RWPE2 (cell line): ENCODE data around the gene KRT3.
"Not testable (repeated sequence)": the region's sequence is repeated elsewhere in the genome, so short reads cannot be mapped to it uniquely, and the experiment has no call there.

Source experiments
- ATAC-seq: fragments of 200-7000 bp; cut with Tn5 transposase; 3 replicates; pipeline ENCODE4 v1.9.1; 2021; ENCODE audit warnings: low read depth
- DNase-seq: peaks from one replicate; pipeline ENCODE4 v3.0.0-alpha.2; 2020; ENCODE audit warnings: low spot score
- H3K27ac ChIP-seq: fragments of 450-650 bp; 2 replicates; pipeline ENCODE4 v1.5.1; 2017; ENCODE audit warnings: mild to moderate bottlenecking; ENCODE audit not compliant: poor library complexity, severe bottlenecking
- H3K27me3 ChIP-seq: fragments of 250-450 bp; sonication (Bioruptor Pico); 2 replicates; pipeline ENCODE4 v1.5.1; 2021; ENCODE audit warnings: mild to moderate bottlenecking, moderate library complexity; ENCODE audit not compliant: insufficient read depth, poor library complexity, severe bottlenecking
- H3K36me3 ChIP-seq: fragments of 250-450 bp; sonication (Bioruptor Pico); 2 replicates; pipeline ENCODE4 v1.5.1; 2020; ENCODE audit warnings: low read depth, mild to moderate bottlenecking, moderate library complexity
- H3K4me1 ChIP-seq: fragments of 250-450 bp; sonication (Bioruptor Pico); 2 replicates; pipeline ENCODE4 v1.5.1; 2021; ENCODE audit warnings: mild to moderate bottlenecking, moderate library complexity; ENCODE audit not compliant: insufficient read depth, poor library complexity, severe bottlenecking
- H3K4me3 ChIP-seq: fragments of 250-450 bp; sonication (Bioruptor Pico); 2 replicates; pipeline ENCODE4 v1.5.1; 2021; ENCODE audit warnings: mild to moderate bottlenecking, moderate library complexity; ENCODE audit not compliant: severe bottlenecking
- H3K9me3 ChIP-seq: fragments of 250-450 bp; sonication (Bioruptor Pico); 2 replicates; pipeline ENCODE4 v1.5.1; 2021; ENCODE audit warnings: mild to moderate bottlenecking, moderate library complexity; ENCODE audit not compliant: severe bottlenecking
- TF ChIP-seq, protein P1 (sequence below): fragments of 450-650 bp; IDR thresholded peaks from one replicate; pipeline ENCODE4 v1.5.1; 2017; ENCODE audit warnings: mild to moderate bottlenecking, moderate library complexity; ENCODE audit not compliant: poor library complexity, severe bottlenecking

Gene KRT3

DNA sequence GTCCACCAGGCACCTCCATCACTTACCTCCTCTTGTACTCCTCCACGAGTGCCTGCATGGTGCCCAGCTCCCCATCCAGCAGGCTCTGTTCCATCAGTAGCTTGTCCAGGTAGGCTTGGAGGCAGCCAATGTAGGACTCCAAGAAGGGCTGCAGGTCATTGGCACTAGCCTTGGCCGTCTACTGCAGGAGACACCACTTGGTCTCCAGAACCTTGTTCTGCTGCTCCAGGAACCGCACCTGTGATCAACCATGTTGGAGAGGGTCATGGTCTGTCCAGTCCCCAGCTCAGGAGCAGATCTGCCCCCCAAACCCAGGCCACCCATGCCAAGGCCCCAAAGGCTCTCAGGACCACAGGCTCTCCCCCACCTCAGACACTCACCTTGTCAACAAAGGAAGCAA lies 42.6 kb downstream of the KRT3 start:
- TF ChIP-seq, protein P1, sequence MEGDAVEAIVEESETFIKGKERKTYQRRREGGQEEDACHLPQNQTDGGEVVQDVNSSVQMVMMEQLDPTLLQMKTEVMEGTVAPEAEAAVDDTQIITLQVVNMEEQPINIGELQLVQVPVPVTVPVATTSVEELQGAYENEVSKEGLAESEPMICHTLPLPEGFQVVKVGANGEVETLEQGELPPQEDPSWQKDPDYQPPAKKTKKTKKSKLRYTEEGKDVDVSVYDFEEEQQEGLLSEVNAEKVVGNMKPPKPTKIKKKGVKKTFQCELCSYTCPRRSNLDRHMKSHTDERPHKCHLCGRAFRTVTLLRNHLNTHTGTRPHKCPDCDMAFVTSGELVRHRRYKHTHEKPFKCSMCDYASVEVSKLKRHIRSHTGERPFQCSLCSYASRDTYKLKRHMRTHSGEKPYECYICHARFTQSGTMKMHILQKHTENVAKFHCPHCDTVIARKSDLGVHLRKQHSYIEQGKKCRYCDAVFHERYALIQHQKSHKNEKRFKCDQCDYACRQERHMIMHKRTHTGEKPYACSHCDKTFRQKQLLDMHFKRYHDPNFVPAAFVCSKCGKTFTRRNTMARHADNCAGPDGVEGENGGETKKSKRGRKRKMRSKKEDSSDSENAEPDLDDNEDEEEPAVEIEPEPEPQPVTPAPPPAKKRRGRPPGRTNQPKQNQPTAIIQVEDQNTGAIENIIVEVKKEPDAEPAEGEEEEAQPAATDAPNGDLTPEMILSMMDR = no peak
- no peaks in the 10 kb centered on the region for H3K9me3 ChIP-seq
- H3K36me3 ChIP-seq = no peaks in the 10 kb centered on the region
- ATAC-seq (no peak), DNase-seq (no peak)
- H3K27ac ChIP-seq = no peak overlapping the region
- H3K4me1 ChIP-seq = no peaks in the 10 kb centered on the region
- H3K27me3 ChIP-seq = no peaks in the 10 kb centered on the region
- H3K4me3 ChIP-seq = no peak overlapping the region

DNA sequence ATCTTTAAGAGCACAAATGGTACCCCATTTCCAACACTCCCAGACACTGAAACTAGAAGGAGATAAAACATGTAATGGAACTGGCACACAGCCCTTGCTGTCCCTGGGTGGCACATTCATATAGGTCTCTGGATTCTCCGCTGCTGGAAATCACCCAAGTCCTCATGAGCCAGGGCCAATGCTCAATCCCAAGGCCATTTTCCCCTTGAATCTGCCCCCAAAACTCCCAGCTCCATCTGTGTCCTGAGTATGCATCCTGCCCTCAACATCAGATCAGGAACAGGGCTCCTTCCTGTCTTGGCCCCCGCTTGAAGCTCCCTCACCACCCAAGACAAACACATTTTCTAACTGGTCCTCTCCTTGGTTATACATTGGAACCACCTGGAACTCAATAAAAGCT lies 43.4 kb downstream of the KRT3 start:
- Histone ChIP-seq H3K4me1 (no peaks in the 10 kb centered on the region), H3K27ac (no peak overlapping the region), H3K36me3 (no peaks in the 10 kb centered on the region), H3K9me3 (no peaks in the 10 kb centered on the region), H3K27me3 (no peaks in the 10 kb centered on the region), H3K4me3 (no peak overlapping the region)
- ATAC-seq (no peak), DNase-seq (no peak)
- TF ChIP-seq, protein P1 = no peak

DNA sequence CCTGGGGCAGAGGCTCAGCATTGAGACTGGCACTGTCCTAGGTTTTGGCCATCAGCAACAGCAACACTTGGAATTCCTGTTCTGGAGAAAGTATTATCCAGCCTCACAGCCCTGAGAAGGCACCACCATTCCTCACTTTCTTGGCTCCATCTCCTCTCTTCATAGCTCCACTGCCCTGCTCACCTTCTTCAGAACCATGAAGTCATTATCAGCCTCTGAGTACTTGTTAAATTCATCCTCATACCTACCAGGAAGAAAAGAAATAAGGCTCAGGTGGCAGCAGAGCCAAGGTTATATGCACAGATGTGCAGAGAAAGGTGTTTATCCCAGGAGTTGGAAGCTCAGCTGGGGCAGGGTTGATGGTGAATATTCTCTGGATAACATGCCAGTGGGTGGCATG lies 44.1 kb downstream of the KRT3 start:
- ATAC-seq = no peak
- no peaks in the 10 kb centered on the region for H3K27me3 ChIP-seq
- no peak for DNase-seq
- H3K27ac ChIP-seq = no peak overlapping the region
- TF ChIP-seq, protein P1 = no peak
- H3K4me1 ChIP-seq = no peaks in the 10 kb centered on the region
- H3K36me3 ChIP-seq = no peaks in the 10 kb centered on the region
- H3K4me3 ChIP-seq = no peak overlapping the region
- no peaks in the 10 kb centered on the region for H3K9me3 ChIP-seq

DNA sequence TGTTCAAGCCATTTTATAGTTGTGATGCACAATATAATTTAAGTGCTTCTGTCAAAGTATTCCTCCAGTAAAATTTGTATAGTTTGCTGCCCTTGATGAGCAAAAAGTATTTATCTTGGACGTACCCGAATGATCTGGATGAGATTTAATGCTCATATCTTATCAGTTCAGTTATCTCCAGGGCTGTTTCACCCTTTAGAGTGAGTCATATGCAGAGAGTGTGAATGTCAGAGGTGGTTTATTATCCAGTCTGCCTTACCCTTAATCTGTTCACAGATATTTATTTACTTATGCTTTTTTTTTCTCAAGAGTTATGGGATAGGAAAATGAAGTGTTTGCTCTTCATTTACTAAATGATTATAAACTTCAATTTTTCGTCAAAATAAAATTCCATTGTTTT lies 45.4 kb downstream of the KRT3 start:
- not testable (repeated sequence) for H3K27me3 ChIP-seq, ATAC-seq, H3K4me1 ChIP-seq, H3K27ac ChIP-seq, H3K9me3 ChIP-seq, H3K36me3 ChIP-seq, H3K4me3 ChIP-seq, DNase-seq

DNA sequence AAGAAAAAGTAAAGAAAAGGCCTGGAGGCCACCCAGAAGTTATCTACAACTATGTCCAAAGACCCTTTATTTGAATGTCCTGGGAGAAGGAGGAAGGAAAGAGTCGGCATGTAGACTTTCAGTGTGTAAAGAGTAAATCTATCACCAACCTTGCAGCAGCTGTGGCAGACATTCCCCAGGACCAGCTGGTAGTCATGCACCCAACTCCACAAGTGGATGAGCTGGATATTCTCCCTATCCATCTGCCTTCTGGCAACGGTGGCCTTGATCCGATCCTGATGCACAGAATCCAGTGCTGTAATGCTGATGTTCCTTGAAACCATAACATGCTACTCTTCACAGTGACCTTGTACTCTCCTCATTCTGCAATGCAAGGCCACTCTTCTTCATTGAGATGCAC lies 46.1 kb downstream of the KRT3 start:
- TF ChIP-seq, protein P1 = no peak
- no peak for ATAC-seq
- H3K4me3 ChIP-seq = no peak overlapping the region
- H3K27me3 ChIP-seq = no peaks in the 10 kb centered on the region
- H3K4me1 ChIP-seq = no peaks in the 10 kb centered on the region
- no peaks in the 10 kb centered on the region for H3K36me3 ChIP-seq
- no peak for DNase-seq
- H3K9me3 ChIP-seq = no peaks in the 10 kb centered on the region
- H3K27ac ChIP-seq = no peak overlapping the region
